ENCODE data around the gene PIP4K2C.

Gene PIP4K2C

GRCh38 chr12:57612711-57613426 is 21.9 kb downstream of the PIP4K2C start:
- no peak for TF ChIP-seq CTCF (IDR thresholded peaks at IDR 0.05; ENCODE audit: low read depth, low read length)
- H3K4me3 ChIP-seq (ENCODE audit: low read depth, low read length): no peak overlapping the region
- in situ Hi-C loops (cut with HindIII; ENCODE audit: low sequenced_read_pairs): no loop called here
- no peak for DNase-seq (ENCODE audit: low read depth, low spot score)

- H3K4me3 ChIP-seq (ENCODE audit: low read depth, low read length): no peak overlapping the region
- no peak for TF ChIP-seq CTCF (IDR thresholded peaks at IDR 0.05; ENCODE audit: low read depth, low read length)
- DNase-seq (ENCODE audit: low read depth, low spot score): no peak
- in situ Hi-C loops (cut with HindIII; ENCODE audit: low sequenced_read_pairs): no loop called here
These were observed 22.6 kb downstream of the PIP4K2C start for GRCh38 chr12:57613427-57614109.

GRCh38 chr12:57614178-57614947 is 23.4 kb downstream of the PIP4K2C start:
- in situ Hi-C loops (cut with HindIII; ENCODE audit: low sequenced_read_pairs): no loop called here
- no peak for DNase-seq (ENCODE audit: low read depth, low spot score)
- no peak overlapping the region for H3K4me3 ChIP-seq (ENCODE audit: low read depth, low read length)
- TF ChIP-seq CTCF (IDR thresholded peaks at IDR 0.05; ENCODE audit: low read depth, low read length): no peak

GRCh38 chr12:57614948-57615500 is 24.0 kb downstream of the PIP4K2C start:
- H3K4me3 ChIP-seq (ENCODE audit: low read depth, low read length): no peak overlapping the region
- no peak for TF ChIP-seq CTCF (IDR thresholded peaks at IDR 0.05; ENCODE audit: low read depth, low read length)
- DNase-seq (ENCODE audit: low read depth, low spot score): no peak
- in situ Hi-C loops (cut with HindIII; ENCODE audit: low sequenced_read_pairs): no loop called here

- no peak for DNase-seq (ENCODE audit: low read depth, low spot score)
- no peak overlapping the region for H3K4me3 ChIP-seq (ENCODE audit: low read depth, low read length)
- no peak for TF ChIP-seq CTCF (IDR thresholded peaks at IDR 0.05; ENCODE audit: low read depth, low read length)
- in situ Hi-C loops (cut with HindIII; ENCODE audit: low sequenced_read_pairs): no loop called here
These were observed 24.6 kb downstream of the PIP4K2C start for GRCh38 chr12:57615637-57616036.

GRCh38 chr12:57616383-57617101 is 25.6 kb downstream of the PIP4K2C start:
- no peak for DNase-seq (ENCODE audit: low read depth, low spot score)
- in situ Hi-C loops (cut with HindIII; ENCODE audit: low sequenced_read_pairs): no loop called here
- TF ChIP-seq CTCF (IDR thresholded peaks at IDR 0.05; ENCODE audit: low read depth, low read length): no peak
- H3K4me3 ChIP-seq (ENCODE audit: low read depth, low read length): no peak overlapping the region
